NCI-H2171 treated with DMSO at 0.1 percent for 48 hours (cell line): ENCODE results near the gene ADAMTS14.
"Not testable (repeated sequence)": the region's sequence is repeated elsewhere in the genome, so short reads cannot be mapped to it uniquely, and the experiment has no call there.

Experiments used
- DNase-seq: peaks from one replicate; lab custom pipeline; 2025; lab: John Stamatoyannopoulos, UW

ADAMTS14 gene

GRCh38 chr10:70656489-70656888, 15.8 kb upstream of the ADAMTS14 start:
- DNase-seq, result no peak

GRCh38 chr10:70657041-70657440, 15.3 kb upstream of the ADAMTS14 start:
- no peak for DNase-seq

DNA sequence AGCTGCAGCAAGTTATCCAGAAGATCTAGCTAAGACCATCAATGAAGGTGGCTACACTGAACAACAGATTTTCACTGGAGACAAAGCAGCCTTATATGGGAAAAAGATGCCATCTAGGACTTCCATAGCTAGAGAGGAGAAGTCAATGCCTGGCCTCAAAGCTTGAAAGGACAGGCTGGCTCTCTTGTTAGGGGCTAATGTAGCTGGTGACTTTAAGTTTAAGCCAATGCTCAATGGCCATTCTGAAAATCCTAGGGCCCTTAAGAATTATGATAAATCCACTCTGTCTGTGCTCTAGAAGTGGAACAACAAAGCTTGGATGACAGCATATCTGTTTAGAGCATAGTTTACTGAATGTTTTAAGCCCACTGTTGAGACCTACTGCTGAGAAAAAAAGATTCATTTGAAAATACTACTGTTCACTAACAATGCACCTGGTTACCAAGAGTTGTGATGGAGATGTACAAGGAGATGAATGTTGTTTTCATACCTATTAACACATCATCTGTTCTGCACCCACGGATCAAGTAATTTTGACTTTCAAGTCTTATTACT, 13.6 kb upstream of the ADAMTS14 start:
- no peak for DNase-seq

- DNase-seq, result no peak
Observed at GRCh38 chr10:70659306-70659705, 13.0 kb upstream of the ADAMTS14 start.

GRCh38 chr10:70660722-70661121, 11.6 kb upstream of the ADAMTS14 start:
- no peak for DNase-seq

- DNase-seq, result no peak
Observed at GRCh38 chr10:70661623-70662361, 10.5 kb upstream of the ADAMTS14 start.

DNA sequence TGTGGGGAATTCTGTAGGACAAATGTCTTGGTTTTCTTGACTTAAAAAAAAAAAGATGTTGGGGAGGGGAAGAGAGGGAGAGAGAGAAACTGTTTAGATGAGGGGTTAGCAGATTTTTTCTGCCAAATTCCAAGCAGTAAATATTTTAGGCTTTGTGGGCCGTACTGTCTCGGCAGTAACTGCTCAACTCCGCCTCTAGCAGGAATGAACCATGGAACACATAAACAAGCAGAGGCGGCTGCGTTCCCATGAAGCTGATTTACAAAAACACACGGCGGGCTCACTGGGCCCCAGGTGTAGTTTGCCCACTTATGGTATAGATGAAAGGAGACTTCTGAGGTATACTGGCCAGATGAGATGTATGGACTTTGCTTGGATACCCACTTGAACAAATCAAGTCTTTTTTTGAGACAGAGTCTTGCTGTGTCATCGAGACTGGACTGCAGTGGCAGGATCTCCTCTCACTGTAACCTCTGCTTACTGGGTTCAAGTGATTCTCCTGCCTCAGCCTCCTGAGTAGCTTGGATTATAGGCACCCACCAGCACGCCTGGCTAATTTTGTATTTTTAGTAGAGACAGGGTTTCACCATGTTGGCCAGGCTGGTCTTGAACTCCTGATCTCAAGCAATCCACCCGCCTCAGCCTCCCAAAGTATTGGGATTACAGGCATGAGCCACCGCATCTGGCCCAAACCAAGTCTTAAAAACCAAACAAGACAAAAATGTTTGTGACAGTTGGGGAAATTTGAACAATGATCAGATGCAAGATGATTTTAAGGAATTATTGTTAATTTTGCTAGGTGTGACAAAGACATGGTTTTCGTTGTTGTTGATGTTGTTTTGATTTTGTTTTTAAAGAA, 9.7 kb upstream of the ADAMTS14 start:
- DNase-seq, result no peak

DNA sequence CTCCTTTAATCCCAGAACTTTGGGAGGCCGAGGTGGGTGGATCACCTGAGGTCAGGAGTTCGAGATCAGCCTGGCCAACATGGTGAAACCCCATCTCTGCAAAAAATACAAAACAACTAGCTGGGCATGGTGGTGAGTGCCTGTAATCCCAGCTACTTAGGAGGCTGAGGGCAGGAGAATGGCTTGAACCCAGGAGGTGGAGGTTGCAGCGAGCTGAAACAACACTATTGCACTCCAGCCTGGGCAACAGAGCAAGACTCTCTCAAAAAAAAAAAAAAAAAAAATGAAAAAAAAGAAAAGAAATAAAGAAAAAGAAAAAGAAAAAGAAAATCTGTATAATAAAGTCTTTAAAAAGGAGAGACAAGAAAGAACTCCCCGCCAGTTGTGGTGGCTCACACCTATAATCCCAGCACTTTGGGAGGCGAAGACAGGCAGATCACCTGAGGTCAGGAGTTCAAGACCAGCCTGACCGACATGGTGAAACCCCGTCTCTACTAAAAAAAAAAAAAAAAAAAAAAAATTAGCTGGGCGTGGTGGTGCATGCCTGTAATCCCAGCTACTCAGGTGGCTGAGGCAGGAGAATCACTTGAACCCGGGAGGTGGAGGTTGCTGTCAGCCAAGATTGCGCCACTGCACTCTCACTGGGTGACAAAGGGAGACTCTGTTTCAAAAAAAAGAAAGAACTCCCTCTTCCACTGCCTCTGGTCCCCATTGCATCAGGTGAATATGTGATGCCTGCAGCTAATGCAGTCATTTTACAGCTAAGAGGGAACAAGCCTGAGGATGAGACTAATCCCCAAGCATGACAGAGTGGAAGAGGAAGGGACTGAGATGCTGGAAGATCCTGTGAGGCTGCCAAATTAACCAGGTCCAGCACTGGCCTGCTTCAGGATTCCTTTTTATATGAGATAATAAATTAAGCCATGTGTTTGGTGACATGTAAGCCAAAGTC, 8.6 kb upstream of the ADAMTS14 start:
- DNase-seq, result not testable (repeated sequence)

- DNase-seq, result peak; percentile 72
Observed at GRCh38 chr10:70664702-70665195, 7.6 kb upstream of the ADAMTS14 start.

- no peak for DNase-seq
Observed at GRCh38 chr10:70666960-70667798, 5.1 kb upstream of the ADAMTS14 start.

- not testable (repeated sequence) for DNase-seq
Observed at GRCh38 chr10:70667818-70668217, 4.5 kb upstream of the ADAMTS14 start.

GRCh38 chr10:70668454-70668970, 3.8 kb upstream of the ADAMTS14 start:
- no peak for DNase-seq

DNA sequence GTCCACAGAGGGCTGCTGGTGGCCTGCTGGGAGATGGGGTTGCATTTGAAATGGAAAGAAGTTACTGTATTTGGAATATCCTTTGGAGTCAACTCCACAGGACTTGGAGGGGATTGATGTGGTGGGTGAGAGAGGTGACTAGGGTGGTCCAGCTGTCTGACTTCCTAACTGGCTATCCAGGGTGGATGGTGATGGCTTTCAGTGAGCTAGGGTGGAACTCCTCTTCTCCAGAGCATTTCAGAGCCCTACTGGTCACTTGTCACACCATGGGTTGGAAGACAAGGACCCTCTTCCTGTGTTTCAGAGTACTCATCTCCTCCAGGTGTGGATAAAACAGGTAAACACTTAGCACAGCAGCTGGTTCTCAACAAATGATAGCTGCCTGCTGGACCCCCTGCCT, 3.3 kb upstream of the ADAMTS14 start:
- DNase-seq, result no peak

- no peak for DNase-seq
Observed at GRCh38 chr10:70669732-70670317, 2.5 kb upstream of the ADAMTS14 start.

- no peak for DNase-seq
Observed at GRCh38 chr10:70671619-70672164, 614 bp upstream of the ADAMTS14 start.

DNA sequence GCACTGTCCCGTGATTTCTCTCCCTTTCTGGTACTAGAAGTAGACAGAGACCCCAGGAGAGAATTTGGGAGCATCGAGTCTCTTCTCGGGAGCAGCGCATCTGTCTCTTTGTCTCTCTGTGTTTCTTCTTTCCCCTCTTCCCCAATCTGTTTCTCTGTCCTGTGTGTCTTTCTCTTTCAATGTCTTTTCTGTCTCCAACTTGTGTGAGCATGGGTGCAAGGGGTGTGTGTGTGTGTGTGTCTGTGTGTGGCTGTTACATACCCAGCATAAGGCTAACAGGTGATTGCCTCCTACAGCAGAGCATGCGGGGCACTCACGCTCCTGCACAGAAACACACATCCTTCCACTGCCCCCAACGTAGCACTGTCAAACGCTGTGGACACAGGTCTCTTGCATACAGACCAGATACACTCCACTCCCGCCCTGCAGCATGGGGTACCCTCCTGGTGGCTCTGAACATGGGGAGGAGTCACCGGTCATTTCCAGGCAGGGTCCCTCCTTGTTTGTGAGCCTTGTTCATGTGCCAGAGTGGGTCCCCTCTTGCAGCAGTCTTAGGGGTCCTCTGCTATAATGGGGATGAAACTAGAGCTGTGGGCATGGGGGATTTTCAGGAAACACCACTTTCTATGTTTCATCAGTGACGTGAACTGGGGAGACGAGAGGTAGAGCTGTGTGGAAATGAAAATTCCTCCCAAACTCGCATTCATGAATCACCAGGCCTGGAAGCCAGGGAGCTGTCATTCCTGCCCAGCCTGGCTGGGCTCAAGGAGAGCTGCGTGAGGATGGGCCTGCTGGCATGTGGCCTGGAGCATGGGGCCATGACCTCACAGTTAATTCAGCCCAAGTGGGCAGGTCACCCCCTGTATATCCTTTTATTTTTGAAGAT, 980 bp downstream of the ADAMTS14 start:
- DNase-seq, result peak; percentile 14

GRCh38 chr10:70673929-70674559, 1.7 kb downstream of the ADAMTS14 start:
- peak; percentile 49 for DNase-seq
